ENCODE data around the gene RANBP3. TPM values are rescaled to one million over a fixed set of nuclear protein-coding genes. Genes with fewer than 3 reads are reported as not detected.

Gene RANBP3
- total RNA-seq, 1 donor from 2014 or later, result 25.0 TPM

GRCh38 chr19:5956323-5956722 is 21.6 kb downstream of the RANBP3 start:
- Histone ChIP-seq H3K36me3 (ENCODE audit: control insufficient read depth, insufficient read depth, low read length) (peaks cover 2% of the 10 kb centered on the region), H3K27me3 (ENCODE audit: control insufficient read depth, insufficient read depth, low read length) (no peaks in the 10 kb centered on the region), H3K4me3 (ENCODE audit: low read depth, low read length) (no peak overlapping the region)
- FAIRE-seq, result no peak
- TF ChIP-seq CTCF (IDR thresholded peaks at IDR 0.05; ENCODE audit: insufficient read depth, low read length, severe bottlenecking), result no peak
- DNase-seq (ENCODE audit: low read depth), result no peak

GRCh38 chr19:5955636-5955935 is 22.4 kb downstream of the RANBP3 start:
- DNase-seq (ENCODE audit: low read depth) (no peak), FAIRE-seq (no peak)
- no peak for TF ChIP-seq CTCF (IDR thresholded peaks at IDR 0.05; ENCODE audit: insufficient read depth, low read length, severe bottlenecking)
- no peaks in the 10 kb centered on the region for H3K27me3 ChIP-seq (ENCODE audit: control insufficient read depth, insufficient read depth, low read length)
- H3K36me3 ChIP-seq (ENCODE audit: control insufficient read depth, insufficient read depth, low read length), result peaks cover 2% of the 10 kb centered on the region
- H3K4me3 ChIP-seq (ENCODE audit: low read depth, low read length), result no peak overlapping the region

- no peaks in the 10 kb centered on the region for H3K27me3 ChIP-seq (ENCODE audit: control insufficient read depth, insufficient read depth, low read length)
- no peak for DNase-seq (ENCODE audit: low read depth)
- no peak overlapping the region for H3K4me3 ChIP-seq (ENCODE audit: low read depth, low read length)
- no peak for TF ChIP-seq CTCF (IDR thresholded peaks at IDR 0.05; ENCODE audit: insufficient read depth, low read length, severe bottlenecking)
- no peak for FAIRE-seq
- peaks cover 2% of the 10 kb centered on the region for H3K36me3 ChIP-seq (ENCODE audit: control insufficient read depth, insufficient read depth, low read length)
Observed at GRCh38 chr19:5954293-5954692, 23.6 kb downstream of the RANBP3 start.

GRCh38 chr19:5953680-5954213 is 24.2 kb downstream of the RANBP3 start:
- no peak for TF ChIP-seq CTCF (IDR thresholded peaks at IDR 0.05; ENCODE audit: insufficient read depth, low read length, severe bottlenecking)
- Histone ChIP-seq H3K36me3 (ENCODE audit: control insufficient read depth, insufficient read depth, low read length) (peaks cover under 1% of the 10 kb centered on the region), H3K4me3 (ENCODE audit: low read depth, low read length) (no peak overlapping the region), H3K27me3 (ENCODE audit: control insufficient read depth, insufficient read depth, low read length) (no peaks in the 10 kb centered on the region)
- no peak for FAIRE-seq
- DNase-seq (ENCODE audit: low read depth), result no peak

- DNase-seq (ENCODE audit: low read depth) (no peak), FAIRE-seq (no peak)
- no peak overlapping the region for H3K4me3 ChIP-seq (ENCODE audit: low read depth, low read length)
- H3K27me3 ChIP-seq (ENCODE audit: control insufficient read depth, insufficient read depth, low read length), result no peaks in the 10 kb centered on the region
- H3K36me3 ChIP-seq (ENCODE audit: control insufficient read depth, insufficient read depth, low read length), result peaks cover 2% of the 10 kb centered on the region
- TF ChIP-seq CTCF (IDR thresholded peaks at IDR 0.05; ENCODE audit: insufficient read depth, low read length, severe bottlenecking), result no peak
Observed at GRCh38 chr19:5953030-5953589, 24.8 kb downstream of the RANBP3 start.
